ENCODE measurements around the gene APOB. TPM values are rescaled to one million over a fixed set of nuclear protein-coding genes. Genes with fewer than 3 reads are reported as not detected.

APOB gene
- total RNA-seq, 4 donors from 2014 or later: 0.04 to 0.62 (median 0.19) TPM; not detected in 1

GRCh38 chr2:21072477-21073242 is 28.8 kb upstream of the APOB start:
- intact Hi-C loops (cut with DNase I): no loop called here
- H3K4me1 ChIP-seq: no peaks in the 10 kb centered on the region
- 66 to 72% methylated on average over 3 to 4 of the region's 4 CpGs for WGBS, 2 donors
- peaks cover 0 to 6% (median 0%) of the 10 kb centered on the region in 4 donors for H3K27me3 ChIP-seq
- H3K27ac ChIP-seq: no peak overlapping the region
- H3K4me3 ChIP-seq: no peak overlapping the region
- TF ChIP-seq POLR2A (IDR thresholded peaks at IDR 0.05) (no peak), CTCF (IDR thresholded peaks at IDR 0.05) (no peak)
- no peaks in the 10 kb centered on the region for H3K36me3 ChIP-seq
- no peaks in the 10 kb centered on the region for H3K9me3 ChIP-seq
- DNase-seq: no peak

DNA sequence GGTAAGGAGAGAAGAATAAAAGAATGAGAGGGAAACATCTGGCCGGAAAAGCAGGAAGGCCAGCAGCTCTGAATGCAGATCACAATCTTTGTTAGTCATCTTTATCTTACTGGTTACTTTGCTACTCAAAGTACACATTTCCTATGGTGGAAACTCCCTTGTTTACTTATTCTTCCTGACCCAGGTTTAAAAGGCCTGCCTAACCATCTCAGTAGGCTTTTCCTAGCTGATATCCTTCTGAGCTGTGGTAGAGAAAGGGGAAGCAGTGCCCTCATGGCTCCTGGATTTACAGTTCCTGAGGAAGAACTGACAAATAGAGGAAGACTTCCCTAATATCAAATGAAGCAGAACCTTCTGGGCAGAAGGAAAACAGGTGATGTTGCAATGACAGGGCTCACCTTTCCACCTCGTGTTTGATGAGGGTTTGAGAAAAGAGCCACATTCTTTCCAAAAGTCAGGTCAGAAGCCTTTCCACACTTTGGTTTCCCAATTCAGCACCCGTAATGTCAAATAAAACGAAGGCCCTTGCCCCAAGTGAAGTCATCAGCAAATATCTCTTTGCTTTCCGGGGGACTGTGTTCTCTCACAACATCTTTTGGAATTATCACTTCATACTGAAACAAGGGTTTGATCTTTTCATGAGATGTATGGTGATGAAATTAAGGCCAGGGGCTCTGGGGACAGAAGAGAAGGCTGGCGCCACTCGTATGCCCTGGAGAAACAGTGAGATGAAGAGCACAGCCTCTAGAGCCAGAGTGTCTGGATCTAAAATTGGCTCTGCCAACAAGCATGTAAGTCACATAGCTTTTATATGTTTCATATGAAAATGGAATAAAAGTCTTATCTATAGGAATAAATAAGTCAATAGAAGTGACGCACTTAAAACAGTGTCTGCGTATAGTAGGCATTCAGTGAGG is 26.7 kb upstream of the APOB start:
- no peak for DNase-seq
- no peak for TF ChIP-seq POLR2A (IDR thresholded peaks at IDR 0.05)
- Histone ChIP-seq H3K27me3 (peaks cover 0 to 6% (median 0%) of the 10 kb centered on the region in 4 donors), H3K4me1 (no peaks in the 10 kb centered on the region), H3K27ac (no peak overlapping the region), H3K9me3 (no peaks in the 10 kb centered on the region), H3K36me3 (no peaks in the 10 kb centered on the region), H3K4me3 (no peak overlapping the region)
- intact Hi-C loops (cut with DNase I): no loop called here
- 72 to 81% methylated on average over 9 of the region's 9 CpGs for WGBS, 2 donors

DNA sequence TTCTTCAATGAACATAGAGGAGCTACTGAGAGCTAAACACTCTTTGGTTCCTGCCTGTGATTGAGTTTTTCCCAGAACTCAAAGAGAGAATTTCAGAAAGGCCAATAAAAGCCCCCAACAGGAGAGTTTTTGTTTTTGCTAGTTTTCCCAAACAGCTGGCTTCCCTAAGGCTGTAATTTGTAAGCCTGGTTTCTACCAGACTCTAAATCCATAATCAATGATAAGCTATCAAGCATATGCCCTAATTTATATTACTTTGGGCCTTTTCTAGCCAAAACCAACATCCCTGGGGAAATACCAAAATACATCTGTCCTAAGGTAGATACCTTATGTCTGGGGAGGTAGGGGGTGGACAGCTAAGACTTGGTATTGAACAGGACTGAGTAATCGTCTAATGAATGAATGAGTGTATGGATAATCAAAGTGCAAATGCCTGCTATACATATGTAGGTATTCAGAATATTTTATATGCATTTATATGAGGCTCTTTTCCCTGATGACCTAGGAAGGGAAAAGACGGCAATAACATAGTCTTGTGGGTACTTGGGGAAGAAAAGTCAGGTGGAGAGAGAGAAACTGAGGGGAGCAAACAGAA is 26.0 kb upstream of the APOB start:
- DNase-seq: no peak
- H3K9me3 ChIP-seq: no peaks in the 10 kb centered on the region
- peaks cover 0 to 6% (median 0%) of the 10 kb centered on the region in 4 donors for H3K27me3 ChIP-seq
- H3K27ac ChIP-seq: no peak overlapping the region
- no peak overlapping the region for H3K4me3 ChIP-seq
- no peaks in the 10 kb centered on the region for H3K36me3 ChIP-seq
- 24 to 34% methylated on average over 2 of the region's 2 CpGs for WGBS, 2 donors
- TF ChIP-seq CTCF (IDR thresholded peaks at IDR 0.05): no peak
- TF ChIP-seq POLR2A (IDR thresholded peaks at IDR 0.05): no peak
- intact Hi-C loops (cut with DNase I): no loop called here
- H3K4me1 ChIP-seq: no peaks in the 10 kb centered on the region

DNA sequence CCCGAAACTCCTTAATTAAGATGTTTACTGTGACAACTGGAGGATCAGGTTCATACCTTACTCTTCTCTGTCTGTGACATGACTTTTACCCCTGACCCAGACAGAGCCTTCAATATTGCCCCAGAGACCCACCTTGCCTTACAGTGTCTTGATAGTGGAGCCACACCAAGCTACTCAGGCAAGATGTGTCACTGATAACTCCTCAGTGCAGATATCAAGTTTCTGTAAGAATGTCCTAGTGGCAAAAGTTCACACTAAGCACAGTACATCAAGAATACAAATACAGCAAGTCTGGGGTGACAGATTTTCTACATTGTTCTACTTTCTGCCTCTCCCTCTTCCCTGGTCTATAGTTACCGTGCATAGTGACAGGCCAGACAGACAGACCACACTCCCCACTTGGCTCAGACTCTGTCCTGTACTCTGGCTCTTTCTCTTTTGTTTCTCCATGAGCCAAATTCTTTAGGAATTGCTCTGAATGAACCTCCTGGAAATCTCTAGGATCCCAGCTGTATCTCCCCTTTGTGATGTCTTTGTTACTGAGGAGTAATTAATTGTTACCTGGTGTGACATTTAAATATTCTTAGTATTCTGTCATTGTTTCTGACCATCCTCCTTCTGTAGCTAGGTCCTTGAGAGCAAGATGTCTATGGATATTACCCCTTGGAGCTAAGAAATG is 24.1 kb upstream of the APOB start:
- Histone ChIP-seq H3K9me3 (no peaks in the 10 kb centered on the region), H3K4me3 (no peak overlapping the region), H3K27ac (no peak overlapping the region), H3K27me3 (peaks cover 0 to 6% (median 0%) of the 10 kb centered on the region in 4 donors), H3K4me1 (no peaks in the 10 kb centered on the region), H3K36me3 (no peaks in the 10 kb centered on the region)
- 29 to 43% methylated on average over 1 to 2 of the region's 2 CpGs for WGBS, 2 donors
- intact Hi-C loops (cut with DNase I): no loop called here
- no peak for DNase-seq
- no peak for TF ChIP-seq CTCF (IDR thresholded peaks at IDR 0.05)
- TF ChIP-seq POLR2A (IDR thresholded peaks at IDR 0.05): no peak

DNA sequence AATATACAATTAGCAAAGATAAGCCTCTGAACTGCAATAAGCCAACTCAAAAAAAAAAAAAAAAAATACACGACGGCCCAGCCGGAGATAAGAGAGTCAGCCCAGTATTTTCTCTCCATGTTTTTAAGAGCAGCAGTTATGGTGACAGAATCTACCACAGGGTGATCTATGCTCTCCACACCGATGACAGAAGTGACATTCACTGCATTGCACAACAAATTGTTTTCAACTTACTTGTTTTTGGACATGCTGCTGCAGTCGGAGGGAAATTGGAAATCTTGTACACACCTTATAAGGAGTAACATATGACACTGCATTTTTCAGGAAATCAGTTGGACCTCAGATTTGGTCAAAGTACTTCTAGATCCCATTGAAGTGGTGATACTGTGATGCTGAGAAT is 23.3 kb upstream of the APOB start:
- H3K9me3 ChIP-seq: no peaks in the 10 kb centered on the region
- intact Hi-C loops (cut with DNase I): no loop called here
- H3K4me3 ChIP-seq: no peak overlapping the region
- no peak for DNase-seq
- H3K36me3 ChIP-seq: no peaks in the 10 kb centered on the region
- no peak overlapping the region for H3K27ac ChIP-seq
- no peak for TF ChIP-seq CTCF (IDR thresholded peaks at IDR 0.05)
- no peak for TF ChIP-seq POLR2A (IDR thresholded peaks at IDR 0.05)
- 43 to 56% methylated on average over 5 of the region's 5 CpGs for WGBS, 2 donors
- H3K27me3 ChIP-seq: peaks cover 0 to 6% (median 0%) of the 10 kb centered on the region in 4 donors
- H3K4me1 ChIP-seq: no peaks in the 10 kb centered on the region

Data from esophagus squamous epithelium (tissue), 5 donors.